Measurements from ENCODE around the gene AFF3. TPM values are rescaled to one million over a fixed set of nuclear protein-coding genes. Genes with fewer than 3 reads are reported as not detected.
"Not testable (repeated sequence)": the region's sequence is repeated elsewhere in the genome, so short reads cannot be mapped to it uniquely, and the experiment has no call there.

Gene AFF3
- total and polyA plus RNA-seq, 3 experiments from 2014 or later: 0.48 to 1.3 (median 0.53) TPM

GRCh38 chr2:100083421-100084216 is 58.8 kb downstream of the AFF3 start:
- H3K4me1 ChIP-seq (ENCODE audit: insufficient read depth, low read length); H3K27me3 ChIP-seq (ENCODE audit: insufficient read depth, low read length, poor library complexity, severe bottlenecking); H3K4me1 Mint-ChIP-seq; H3K27ac ChIP-seq (ENCODE audit: low read depth, low read length); H3K27ac Mint-ChIP-seq; H3K4me3 Mint-ChIP-seq; H3K27me3 Mint-ChIP-seq; H3K36me3 Mint-ChIP-seq; DNase-seq; H3K9me3 ChIP-seq (ENCODE audit: low read length); H3K9me3 Mint-ChIP-seq; POLR2A ChIA-PET; H3K36me3 ChIP-seq (ENCODE audit: insufficient read depth, low read length); H3K4me3 ChIP-seq (ENCODE audit: low read length); CTCF ChIA-PET: not testable (repeated sequence)

GRCh38 chr2:100082302-100082978 is 60.0 kb downstream of the AFF3 start:
- DNase-seq; H3K4me3 Mint-ChIP-seq; H3K27ac Mint-ChIP-seq; H3K9me3 Mint-ChIP-seq; POLR2A ChIA-PET; H3K27ac ChIP-seq (ENCODE audit: low read depth, low read length); H3K9me3 ChIP-seq (ENCODE audit: low read length); H3K4me3 ChIP-seq (ENCODE audit: low read length); H3K36me3 ChIP-seq (ENCODE audit: insufficient read depth, low read length); H3K36me3 Mint-ChIP-seq; H3K27me3 Mint-ChIP-seq; H3K27me3 ChIP-seq (ENCODE audit: insufficient read depth, low read length, poor library complexity, severe bottlenecking); H3K4me1 ChIP-seq (ENCODE audit: insufficient read depth, low read length); H3K4me1 Mint-ChIP-seq; CTCF ChIA-PET: not testable (repeated sequence)

GRCh38 chr2:100077935-100078334 is 64.5 kb downstream of the AFF3 start:
- H3K9me3 ChIP-seq (ENCODE audit: low read length): no peaks in the 10 kb centered on the region
- H3K36me3 ChIP-seq (ENCODE audit: insufficient read depth, low read length): no peaks in the 10 kb centered on the region
- no peak overlapping the region for H3K4me3 ChIP-seq (ENCODE audit: low read length)
- H3K27me3 ChIP-seq (ENCODE audit: insufficient read depth, low read length, poor library complexity, severe bottlenecking): no peaks in the 10 kb centered on the region
- peaks cover 0 to 5% (median 0%) of the 10 kb centered on the region in 3 donors for H3K36me3 Mint-ChIP-seq
- DNase-seq: no peak
- ChIA-PET CTCF (no interaction called here), POLR2A (no interaction called here)
- no peaks in the 10 kb centered on the region for H3K9me3 Mint-ChIP-seq
- no peaks in the 10 kb centered on the region for H3K4me1 ChIP-seq (ENCODE audit: insufficient read depth, low read length)
- no peak overlapping the region for H3K4me3 Mint-ChIP-seq
- no peaks in the 10 kb centered on the region for H3K4me1 Mint-ChIP-seq
- H3K27ac Mint-ChIP-seq: no peak overlapping the region
- H3K27ac ChIP-seq (ENCODE audit: low read depth, low read length): no peak overlapping the region
- H3K27me3 Mint-ChIP-seq: no peaks in the 10 kb centered on the region

GRCh38 chr2:100077456-100077855 is 64.9 kb downstream of the AFF3 start:
- Histone ChIP-seq H3K9me3 (ENCODE audit: low read length) (no peaks in the 10 kb centered on the region), H3K27ac (ENCODE audit: low read depth, low read length) (no peak overlapping the region), H3K4me3 (ENCODE audit: low read length) (no peak overlapping the region), H3K36me3 (ENCODE audit: insufficient read depth, low read length) (no peaks in the 10 kb centered on the region), H3K27me3 (ENCODE audit: insufficient read depth, low read length, poor library complexity, severe bottlenecking) (no peaks in the 10 kb centered on the region), H3K4me1 (ENCODE audit: insufficient read depth, low read length) (no peaks in the 10 kb centered on the region)
- H3K27me3 Mint-ChIP-seq: no peaks in the 10 kb centered on the region
- ChIA-PET POLR2A (no interaction called here), CTCF (no interaction called here)
- no peaks in the 10 kb centered on the region for H3K4me1 Mint-ChIP-seq
- H3K4me3 Mint-ChIP-seq: no peak overlapping the region
- no peaks in the 10 kb centered on the region for H3K9me3 Mint-ChIP-seq
- peaks cover 0 to 7% (median 0%) of the 10 kb centered on the region in 3 donors for H3K36me3 Mint-ChIP-seq
- H3K27ac Mint-ChIP-seq: no peak overlapping the region
- no peak for DNase-seq

- Mint-ChIP-seq H3K4me3 (no peak overlapping the region), H3K9me3 (no peaks in the 10 kb centered on the region), H3K27me3 (no peaks in the 10 kb centered on the region), H3K4me1 (peaks cover 3 to 10% (median 7%) of the 10 kb centered on the region in 3 donors), H3K27ac (no peak overlapping the region), H3K36me3 (peaks cover 0 to 7% (median 0%) of the 10 kb centered on the region in 3 donors)
- Histone ChIP-seq H3K4me3 (ENCODE audit: low read length) (no peak overlapping the region), H3K36me3 (ENCODE audit: insufficient read depth, low read length) (no peaks in the 10 kb centered on the region), H3K4me1 (ENCODE audit: insufficient read depth, low read length) (no peaks in the 10 kb centered on the region), H3K9me3 (ENCODE audit: low read length) (no peaks in the 10 kb centered on the region), H3K27ac (ENCODE audit: low read depth, low read length) (no peak overlapping the region), H3K27me3 (ENCODE audit: insufficient read depth, low read length, poor library complexity, severe bottlenecking) (no peaks in the 10 kb centered on the region)
- CTCF ChIA-PET: no interaction called here
- POLR2A ChIA-PET: no interaction called here
- DNase-seq: no peak
Observed at GRCh38 chr2:100075532-100075931, 66.9 kb downstream of the AFF3 start.

GRCh38 chr2:100073110-100073509 is 69.3 kb downstream of the AFF3 start:
- no peak for DNase-seq
- Histone ChIP-seq H3K9me3 (ENCODE audit: low read length) (no peaks in the 10 kb centered on the region), H3K4me3 (ENCODE audit: low read length) (no peak overlapping the region), H3K27me3 (ENCODE audit: insufficient read depth, low read length, poor library complexity, severe bottlenecking) (no peaks in the 10 kb centered on the region), H3K27ac (ENCODE audit: low read depth, low read length) (no peak overlapping the region), H3K36me3 (ENCODE audit: insufficient read depth, low read length) (no peaks in the 10 kb centered on the region), H3K4me1 (ENCODE audit: insufficient read depth, low read length) (no peaks in the 10 kb centered on the region)
- no peak overlapping the region for H3K4me3 Mint-ChIP-seq
- ChIA-PET POLR2A (no interaction called here), CTCF (no interaction called here)
- no peaks in the 10 kb centered on the region for H3K27me3 Mint-ChIP-seq
- H3K9me3 Mint-ChIP-seq: no peaks in the 10 kb centered on the region
- H3K36me3 Mint-ChIP-seq: peaks cover 0 to 7% (median 0%) of the 10 kb centered on the region in 3 donors
- H3K27ac Mint-ChIP-seq: no peak overlapping the region
- H3K4me1 Mint-ChIP-seq: peaks cover 3 to 20% (median 7%) of the 10 kb centered on the region in 3 donors

GRCh38 chr2:100072503-100072902 is 69.9 kb downstream of the AFF3 start:
- no peak overlapping the region for H3K4me3 ChIP-seq (ENCODE audit: low read length)
- Mint-ChIP-seq H3K27ac (no peak overlapping the region), H3K4me3 (no peak overlapping the region), H3K4me1 (peaks cover 3 to 20% (median 7%) of the 10 kb centered on the region in 3 donors), H3K27me3 (no peaks in the 10 kb centered on the region), H3K36me3 (peaks cover 0 to 7% (median 0%) of the 10 kb centered on the region in 3 donors), H3K9me3 (no peaks in the 10 kb centered on the region)
- no peaks in the 10 kb centered on the region for H3K4me1 ChIP-seq (ENCODE audit: insufficient read depth, low read length)
- ChIA-PET POLR2A (no interaction called here), CTCF (no interaction called here)
- no peaks in the 10 kb centered on the region for H3K9me3 ChIP-seq (ENCODE audit: low read length)
- H3K27ac ChIP-seq (ENCODE audit: low read depth, low read length): no peak overlapping the region
- H3K27me3 ChIP-seq (ENCODE audit: insufficient read depth, low read length, poor library complexity, severe bottlenecking): no peaks in the 10 kb centered on the region
- no peaks in the 10 kb centered on the region for H3K36me3 ChIP-seq (ENCODE audit: insufficient read depth, low read length)
- DNase-seq: no peak

GRCh38 chr2:100071335-100072043 is 70.9 kb downstream of the AFF3 start:
- no peak for DNase-seq
- Histone ChIP-seq H3K4me1 (ENCODE audit: insufficient read depth, low read length) (no peaks in the 10 kb centered on the region), H3K27me3 (ENCODE audit: insufficient read depth, low read length, poor library complexity, severe bottlenecking) (no peaks in the 10 kb centered on the region), H3K4me3 (ENCODE audit: low read length) (no peak overlapping the region), H3K36me3 (ENCODE audit: insufficient read depth, low read length) (no peaks in the 10 kb centered on the region), H3K27ac (ENCODE audit: low read depth, low read length) (no peak overlapping the region), H3K9me3 (ENCODE audit: low read length) (no peaks in the 10 kb centered on the region)
- peaks cover 3 to 20% (median 7%) of the 10 kb centered on the region in 3 donors for H3K4me1 Mint-ChIP-seq
- peak overlapping the region in 3 of 7 donors; percentile 15 to 37 (median 25) for H3K4me3 Mint-ChIP-seq
- peaks cover 0 to 7% (median 0%) of the 10 kb centered on the region in 3 donors for H3K36me3 Mint-ChIP-seq
- ChIA-PET CTCF (no interaction called here), POLR2A (no interaction called here)
- peak overlapping the region in 6 of 8 donors; percentile 1 to 76 (median 44) for H3K27ac Mint-ChIP-seq
- no peaks in the 10 kb centered on the region for H3K9me3 Mint-ChIP-seq
- no peaks in the 10 kb centered on the region for H3K27me3 Mint-ChIP-seq

All from CD8-positive, alpha-beta memory T cell (primary cell).